Neural cell (in vitro differentiated cells): ENCODE data around the gene CCDC83. TPM values are rescaled to one million over a fixed set of nuclear protein-coding genes. Genes with fewer than 3 reads are reported as not detected.

ENCODE experiments used
- H2AFZ ChIP-seq: fragments of 200-600, 300-800 bp; sonication (generic), shearing (Covaris generic); 2 replicates; pipeline ENCODE4 v1.6.0; 2014; ENCODE audit warnings: low read depth, mild to moderate bottlenecking, antibody characterized with exemption, low read length, moderate library complexity
- H3F3A ChIP-seq: fragments of 200-600 bp; shearing (Covaris generic); 2 replicates; pipeline ENCODE4 v1.6.1; 2016; ENCODE audit warnings: mild to moderate bottlenecking, moderate library complexity, mixed read lengths, antibody characterized with exemption, low read length; ENCODE audit not compliant: insufficient read depth, poor library complexity, severe bottlenecking
- H3K27ac ChIP-seq: fragments of 200-600, 300-800 bp; sonication (generic), shearing (Covaris generic); 2 replicates; pipeline ENCODE4 v1.5.1; 2014; ENCODE audit warnings: mild to moderate bottlenecking, low read length, moderate library complexity
- H3K27me3 ChIP-seq: fragments of 300-800, 200-600 bp; sonication (generic), shearing (Covaris generic); 2 replicates; pipeline ENCODE4 v1.6.0; 2014; ENCODE audit warnings: mild to moderate bottlenecking, low read depth, low read length, moderate library complexity; ENCODE audit not compliant: insufficient read depth
- H3K36me3 ChIP-seq: fragments of 300-800, 200-600 bp; sonication (generic), shearing (Covaris generic); 2 replicates; pipeline ENCODE4 v1.5.1; 2014; ENCODE audit warnings: mild to moderate bottlenecking, antibody characterized with exemption, low read length, moderate library complexity; ENCODE audit not compliant: insufficient read depth
- H3K4me2 ChIP-seq: fragments of 300-800, 200-600 bp; sonication (generic), shearing (Covaris generic); 2 replicates; pipeline ENCODE4 v1.6.0; 2014; ENCODE audit warnings: mild to moderate bottlenecking, low read length
- H3K4me3 ChIP-seq: fragments of 300-800, 200-600 bp; sonication (generic), shearing (Covaris generic); 2 replicates; pipeline ENCODE4 v1.5.1; 2014; ENCODE audit warnings: mild to moderate bottlenecking, low read length, moderate library complexity
- H3K79me2 ChIP-seq: fragments of 200-600 bp; shearing (Covaris generic); replicated peaks from 2 replicates; pipeline ENCODE4 v1.6.0; 2014; ENCODE audit warnings: mild to moderate bottlenecking, low read length, moderate library complexity; ENCODE audit not compliant: insufficient read depth
- H3K9ac ChIP-seq: fragments of 300-800, 200-600 bp; sonication (generic), shearing (Covaris generic); 2 replicates; pipeline ENCODE4 v1.6.1; 2016; ENCODE audit warnings: mild to moderate bottlenecking, low read length, mixed read lengths
- H3K9me2 ChIP-seq: fragments of 200-600 bp; shearing (Covaris generic); 2 replicates; pipeline ENCODE4 v1.6.1; 2016; ENCODE audit warnings: mild to moderate bottlenecking, low read length, mixed read lengths; ENCODE audit not compliant: insufficient read depth
- H3K9me3 ChIP-seq: fragments of 200-600, 300-800 bp; sonication (generic), shearing (Covaris generic); 2 replicates; pipeline ENCODE4 v1.6.1; 2016; ENCODE audit warnings: mild to moderate bottlenecking, mixed run types, low read length, moderate library complexity, mixed read lengths
- H4K20me1 ChIP-seq: fragments of 200-600 bp; shearing (Covaris generic); 2 replicates; pipeline ENCODE4 v1.6.1; 2016; ENCODE audit warnings: mild to moderate bottlenecking, mixed run types; ENCODE audit not compliant: insufficient read depth
- EP300 ChIP-seq: fragments of 450-650 bp; conservative IDR thresholded peaks from 2 replicates; pipeline ENCODE4 v1.6.1; 2014; ENCODE audit warnings: antibody characterized with exemption, mild to moderate bottlenecking, moderate library complexity; ENCODE audit not compliant: poor library complexity, severe bottlenecking
- EZH2 ChIP-seq: fragments of 200-600, 300-800 bp; shearing (Covaris generic), sonication (generic); IDR thresholded peaks from 2 replicates; pipeline ENCODE4 v1.6.1; 2014; ENCODE audit warnings: antibody characterized with exemption, low read length, borderline replicate concordance, mild to moderate bottlenecking; ENCODE audit not compliant: insufficient read depth, poor library complexity, severe bottlenecking
- MXI1 ChIP-seq: fragments of 450-650 bp; conservative IDR thresholded peaks from 2 replicates; pipeline ENCODE4 v1.6.1; 2014; ENCODE audit warnings: antibody characterized with exemption, mild to moderate bottlenecking; ENCODE audit not compliant: poor library complexity, severe bottlenecking
- POLR2AphosphoS5 ChIP-seq: IDR thresholded peaks from 2 replicates; pipeline ENCODE4 v1.6.1; 2012
- RAD21 ChIP-seq: fragments of 450-650 bp; conservative IDR thresholded peaks from 2 replicates; pipeline ENCODE4 v1.6.1; 2014; ENCODE audit warnings: antibody characterized with exemption, mild to moderate bottlenecking, moderate library complexity
- SMC3 ChIP-seq: fragments of 450-650 bp; conservative IDR thresholded peaks from 2 replicates; pipeline ENCODE4 v1.6.1; 2014; ENCODE audit warnings: antibody characterized with exemption, mild to moderate bottlenecking, moderate library complexity; ENCODE audit not compliant: poor library complexity
- TAF1 ChIP-seq: IDR thresholded peaks from 2 replicates; pipeline ENCODE4 v1.6.1; 2012; ENCODE audit warnings: low read depth
- polyA plus RNA-seq: library from polyadenylated mRNA; depleted of rRNA; stranded (reverse); fragments of >200 nt; gene quantifications from 2 replicates; pipeline ENCODE4 v1.2.3, GENCODE V29; 2014
- TF ChIP-seq, protein P1 (sequence below): IDR thresholded peaks from 2 replicates; pipeline ENCODE4 v1.6.1; 2012; ENCODE audit warnings: borderline replicate concordance
- TF ChIP-seq, protein P2 (sequence below): fragments of 450-650 bp; IDR thresholded peaks from 2 replicates; pipeline ENCODE4 v1.5.1; 2014; ENCODE audit warnings: antibody characterized with exemption, mild to moderate bottlenecking, moderate library complexity; ENCODE audit not compliant: poor library complexity, severe bottlenecking

CCDC83 gene
- polyA plus RNA-seq, 1 donor from 2014 or later, result not detected

DNA sequence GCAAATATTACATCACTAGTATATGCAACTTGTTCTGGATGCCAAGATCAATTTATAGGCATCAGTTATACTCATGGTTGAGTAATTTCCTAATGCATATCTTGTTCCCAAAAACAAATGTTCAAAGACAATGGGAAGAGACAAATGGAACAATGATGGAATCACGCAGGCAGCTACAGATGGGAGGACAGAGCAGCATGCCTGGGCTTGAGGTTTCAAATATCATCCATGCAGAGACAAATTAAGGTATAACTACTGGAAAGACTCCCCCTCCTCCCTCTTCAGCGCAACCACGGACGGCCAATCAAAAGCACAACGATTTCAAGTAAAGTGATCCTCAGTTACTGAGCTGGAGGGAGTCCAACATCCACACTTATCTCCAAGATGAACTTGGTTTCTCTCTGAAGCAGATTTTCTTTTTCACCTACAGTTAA is 106.8 kb downstream of the CCDC83 start:
- peaks cover 9% of the 10 kb centered on the region for H3K36me3 ChIP-seq
- no peaks in the 10 kb centered on the region for H3K9me3 ChIP-seq
- H3K27me3 ChIP-seq, result no peaks in the 10 kb centered on the region
- TF ChIP-seq EP300 (no peak), MXI1 (no peak), POLR2AphosphoS5 (no peak)
- TF ChIP-seq, protein P1, sequence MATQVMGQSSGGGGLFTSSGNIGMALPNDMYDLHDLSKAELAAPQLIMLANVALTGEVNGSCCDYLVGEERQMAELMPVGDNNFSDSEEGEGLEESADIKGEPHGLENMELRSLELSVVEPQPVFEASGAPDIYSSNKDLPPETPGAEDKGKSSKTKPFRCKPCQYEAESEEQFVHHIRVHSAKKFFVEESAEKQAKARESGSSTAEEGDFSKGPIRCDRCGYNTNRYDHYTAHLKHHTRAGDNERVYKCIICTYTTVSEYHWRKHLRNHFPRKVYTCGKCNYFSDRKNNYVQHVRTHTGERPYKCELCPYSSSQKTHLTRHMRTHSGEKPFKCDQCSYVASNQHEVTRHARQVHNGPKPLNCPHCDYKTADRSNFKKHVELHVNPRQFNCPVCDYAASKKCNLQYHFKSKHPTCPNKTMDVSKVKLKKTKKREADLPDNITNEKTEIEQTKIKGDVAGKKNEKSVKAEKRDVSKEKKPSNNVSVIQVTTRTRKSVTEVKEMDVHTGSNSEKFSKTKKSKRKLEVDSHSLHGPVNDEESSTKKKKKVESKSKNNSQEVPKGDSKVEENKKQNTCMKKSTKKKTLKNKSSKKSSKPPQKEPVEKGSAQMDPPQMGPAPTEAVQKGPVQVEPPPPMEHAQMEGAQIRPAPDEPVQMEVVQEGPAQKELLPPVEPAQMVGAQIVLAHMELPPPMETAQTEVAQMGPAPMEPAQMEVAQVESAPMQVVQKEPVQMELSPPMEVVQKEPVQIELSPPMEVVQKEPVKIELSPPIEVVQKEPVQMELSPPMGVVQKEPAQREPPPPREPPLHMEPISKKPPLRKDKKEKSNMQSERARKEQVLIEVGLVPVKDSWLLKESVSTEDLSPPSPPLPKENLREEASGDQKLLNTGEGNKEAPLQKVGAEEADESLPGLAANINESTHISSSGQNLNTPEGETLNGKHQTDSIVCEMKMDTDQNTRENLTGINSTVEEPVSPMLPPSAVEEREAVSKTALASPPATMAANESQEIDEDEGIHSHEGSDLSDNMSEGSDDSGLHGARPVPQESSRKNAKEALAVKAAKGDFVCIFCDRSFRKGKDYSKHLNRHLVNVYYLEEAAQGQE, result no peak
- H4K20me1 ChIP-seq, result no peaks in the 10 kb centered on the region
- no peak overlapping the region for H3K9ac ChIP-seq
- no peaks in the 10 kb centered on the region for H3F3A ChIP-seq
- no peaks in the 10 kb centered on the region for H3K9me2 ChIP-seq
- no peak overlapping the region for H3K4me2 ChIP-seq
- no peaks in the 10 kb centered on the region for H3K79me2 ChIP-seq
- no peak overlapping the region for H3K27ac ChIP-seq
- no peak overlapping the region for H2AFZ ChIP-seq
- H3K4me3 ChIP-seq, result no peak overlapping the region

DNA sequence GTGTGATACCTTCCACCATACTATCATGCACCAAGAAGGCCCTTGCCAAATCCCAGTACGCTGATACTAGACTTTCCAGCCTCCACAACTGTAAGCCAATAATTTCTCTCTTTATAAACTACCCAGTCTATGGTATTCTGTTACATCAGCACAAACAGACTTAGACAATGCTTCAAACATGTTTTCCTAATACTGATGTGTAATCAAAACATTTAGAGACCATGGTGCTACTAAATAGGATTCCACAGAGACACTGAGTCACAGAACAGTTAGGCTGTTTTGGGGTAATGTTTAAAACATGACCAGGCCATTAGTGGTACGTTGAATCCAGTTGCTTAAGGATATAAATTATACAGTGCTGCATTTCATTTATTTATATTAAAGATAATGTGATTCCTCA is 110.0 kb downstream of the CCDC83 start:
- Histone ChIP-seq H4K20me1 (no peaks in the 10 kb centered on the region), H3K79me2 (no peaks in the 10 kb centered on the region)
- TF ChIP-seq POLR2AphosphoS5 (no peak), TAF1 (no peak)

DNA sequence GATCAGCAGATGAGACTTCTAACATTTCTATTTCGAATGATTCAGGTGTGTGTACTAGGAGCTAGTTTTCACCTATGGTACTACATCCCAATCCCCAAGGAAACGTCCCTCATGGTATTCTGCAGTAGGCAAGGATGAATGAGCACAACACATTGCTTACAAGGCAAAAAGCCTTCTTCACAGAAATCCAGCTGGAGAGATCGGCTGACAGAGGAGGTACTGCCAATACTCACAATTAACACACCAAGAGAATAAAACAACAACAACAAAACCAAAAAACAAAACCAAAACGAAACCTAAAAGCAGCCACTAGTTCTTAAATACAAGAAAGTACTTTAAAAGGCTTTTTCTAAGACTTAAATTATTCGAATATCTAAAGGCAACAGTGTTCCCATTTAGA is 112.3 kb downstream of the CCDC83 start:
- TF ChIP-seq SMC3, result no peak
- TF ChIP-seq MXI1, result no peak
- no peak for TF ChIP-seq EZH2
- TF ChIP-seq, protein P2, sequence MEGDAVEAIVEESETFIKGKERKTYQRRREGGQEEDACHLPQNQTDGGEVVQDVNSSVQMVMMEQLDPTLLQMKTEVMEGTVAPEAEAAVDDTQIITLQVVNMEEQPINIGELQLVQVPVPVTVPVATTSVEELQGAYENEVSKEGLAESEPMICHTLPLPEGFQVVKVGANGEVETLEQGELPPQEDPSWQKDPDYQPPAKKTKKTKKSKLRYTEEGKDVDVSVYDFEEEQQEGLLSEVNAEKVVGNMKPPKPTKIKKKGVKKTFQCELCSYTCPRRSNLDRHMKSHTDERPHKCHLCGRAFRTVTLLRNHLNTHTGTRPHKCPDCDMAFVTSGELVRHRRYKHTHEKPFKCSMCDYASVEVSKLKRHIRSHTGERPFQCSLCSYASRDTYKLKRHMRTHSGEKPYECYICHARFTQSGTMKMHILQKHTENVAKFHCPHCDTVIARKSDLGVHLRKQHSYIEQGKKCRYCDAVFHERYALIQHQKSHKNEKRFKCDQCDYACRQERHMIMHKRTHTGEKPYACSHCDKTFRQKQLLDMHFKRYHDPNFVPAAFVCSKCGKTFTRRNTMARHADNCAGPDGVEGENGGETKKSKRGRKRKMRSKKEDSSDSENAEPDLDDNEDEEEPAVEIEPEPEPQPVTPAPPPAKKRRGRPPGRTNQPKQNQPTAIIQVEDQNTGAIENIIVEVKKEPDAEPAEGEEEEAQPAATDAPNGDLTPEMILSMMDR, result no peak
- TF ChIP-seq, protein P1, result no peak
- TF ChIP-seq RAD21, result no peak
- TF ChIP-seq POLR2AphosphoS5, result no peak
- TF ChIP-seq EP300, result no peak
- no peak for TF ChIP-seq TAF1
- Histone ChIP-seq H4K20me1 (no peaks in the 10 kb centered on the region), H3K36me3 (no peaks in the 10 kb centered on the region), H3K79me2 (no peaks in the 10 kb centered on the region), H3K27me3 (no peaks in the 10 kb centered on the region), H3K9me2 (no peaks in the 10 kb centered on the region), H3K9ac (no peak overlapping the region), H3K27ac (no peak overlapping the region), H3F3A (no peaks in the 10 kb centered on the region), H2AFZ (no peak overlapping the region), H3K4me2 (no peak overlapping the region), H3K9me3 (no peaks in the 10 kb centered on the region), H3K4me3 (no peak overlapping the region)

More for the DNA sequence above, 110.0 kb downstream of the CCDC83 start:
- no peak overlapping the region for H3K27ac ChIP-seq
- no peak overlapping the region for H3K4me2 ChIP-seq
- no peaks in the 10 kb centered on the region for H3K9me2 ChIP-seq
- H3K36me3 ChIP-seq, result peaks cover 4% of the 10 kb centered on the region
- H3F3A ChIP-seq, result no peaks in the 10 kb centered on the region
- no peak overlapping the region for H3K4me3 ChIP-seq
- H3K9ac ChIP-seq, result no peak overlapping the region
- H3K9me3 ChIP-seq, result no peaks in the 10 kb centered on the region
- H2AFZ ChIP-seq, result no peak overlapping the region
- no peaks in the 10 kb centered on the region for H3K27me3 ChIP-seq
